HepG2 (cell line): ENCODE measurements around the gene FAM43B.

ENCODE experiments used
- ATF1 ChIP-seq: IDR thresholded peaks from 2 replicates; pipeline ENCODE4 v1.6.1; 2016; ENCODE audit warnings: mild to moderate bottlenecking, control low read depth
- KDM1A ChIP-seq: IDR thresholded peaks from 2 replicates; pipeline ENCODE4 v1.6.1; 2016; ENCODE audit warnings: missing compliant biosample characterization
- NONO ChIP-seq, 2 experiments: fragments of 450-650 bp in 1 of 2; sonication (generic) in 1 of 2; formaldehyde crosslinking in 1 of 2; IDR thresholded peaks in 1 of 2; conservative IDR thresholded peaks in 1 of 2; 2 replicates each; pipeline versions ENCODE4 v1.6.1 to v1.8.0; 2017 to 2022; ENCODE audit warnings: mild to moderate bottlenecking in 1 of 2, missing genetic modification reagents in 1 of 2, moderate library complexity in 1 of 2
- NR1H2 ChIP-seq: sonication (generic); formaldehyde crosslinking; IDR thresholded peaks from 2 replicates; pipeline ENCODE4 v1.8.1; 2022; ENCODE audit warnings: low read depth, missing genetic modification reagents, borderline replicate concordance
- PHB2 ChIP-seq: fragments of 450-650 bp; IDR thresholded peaks from 2 replicates; pipeline ENCODE4 v1.6.1; 2018; ENCODE audit not compliant: partially characterized antibody
- POLR2A ChIP-seq, 2 experiments: IDR thresholded peaks; 2 replicates each; pipeline ENCODE4 v1.6.1; 2011; ENCODE audit warnings: low read depth in 2 of 2, low read length in 2 of 2, mild to moderate bottlenecking in 1 of 2, moderate library complexity in 1 of 2; ENCODE audit not compliant: insufficient read depth in 1 of 2
- TF ChIP-seq, protein P1 (sequence below), 2 experiments: sonication (generic) in 1 of 2; formaldehyde crosslinking in 1 of 2; IDR thresholded peaks; 2 replicates each; pipeline versions ENCODE4 v1.4.0 to v1.6.1; 2016 to 2020; ENCODE audit warnings: borderline replicate concordance in 1 of 2, low read depth in 1 of 2, mild to moderate bottlenecking in 1 of 2, missing genetic modification reagents in 1 of 2
- TF ChIP-seq, protein P2 (sequence below): sonication (generic); formaldehyde crosslinking; IDR thresholded peaks from 2 replicates; pipeline ENCODE4 v1.5.1; 2020; ENCODE audit warnings: mild to moderate bottlenecking, moderate library complexity, missing genetic modification reagents

DNA sequence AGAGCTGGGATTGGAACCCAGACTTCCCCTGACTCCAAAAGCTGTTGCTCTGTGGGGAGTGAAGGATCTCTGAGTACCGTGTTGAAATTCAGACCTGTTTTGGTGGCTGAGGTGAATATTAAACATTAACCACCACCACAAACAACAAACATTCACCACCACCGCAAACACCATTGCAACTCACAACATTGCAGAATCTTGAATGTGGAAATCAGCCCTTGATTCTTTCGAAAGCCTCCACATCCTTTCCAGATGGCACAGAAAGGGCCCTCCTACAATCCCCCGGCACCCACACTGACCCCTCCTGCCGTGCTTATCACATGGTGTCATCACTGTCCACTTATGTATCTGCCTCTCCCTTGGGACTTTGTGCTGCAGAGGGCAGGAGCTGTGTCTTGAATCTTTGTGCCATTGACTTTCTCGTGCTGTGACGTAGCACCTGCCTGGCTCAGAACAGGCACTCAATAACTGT is 38.0 kb downstream of the FAM43B start:
- TF ChIP-seq PHB2 (no peak), ATF1 (CRISPR knock-in tag) (no peak), KDM1A (no peak), NR1H2 (no peak), POLR2A (IDR thresholded peaks at IDR 0.05; ENCODE audit: insufficient read depth in 1 of 2, low read depth in 2 of 2, low read length in 2 of 2) (no peak), NONO (IDR thresholded peaks at IDR 0.05) (no peak), NONO (CRISPR knock-in tag; conservative IDR thresholded peaks at IDR 0.05) (no peak)
- TF ChIP-seq, protein P1, sequence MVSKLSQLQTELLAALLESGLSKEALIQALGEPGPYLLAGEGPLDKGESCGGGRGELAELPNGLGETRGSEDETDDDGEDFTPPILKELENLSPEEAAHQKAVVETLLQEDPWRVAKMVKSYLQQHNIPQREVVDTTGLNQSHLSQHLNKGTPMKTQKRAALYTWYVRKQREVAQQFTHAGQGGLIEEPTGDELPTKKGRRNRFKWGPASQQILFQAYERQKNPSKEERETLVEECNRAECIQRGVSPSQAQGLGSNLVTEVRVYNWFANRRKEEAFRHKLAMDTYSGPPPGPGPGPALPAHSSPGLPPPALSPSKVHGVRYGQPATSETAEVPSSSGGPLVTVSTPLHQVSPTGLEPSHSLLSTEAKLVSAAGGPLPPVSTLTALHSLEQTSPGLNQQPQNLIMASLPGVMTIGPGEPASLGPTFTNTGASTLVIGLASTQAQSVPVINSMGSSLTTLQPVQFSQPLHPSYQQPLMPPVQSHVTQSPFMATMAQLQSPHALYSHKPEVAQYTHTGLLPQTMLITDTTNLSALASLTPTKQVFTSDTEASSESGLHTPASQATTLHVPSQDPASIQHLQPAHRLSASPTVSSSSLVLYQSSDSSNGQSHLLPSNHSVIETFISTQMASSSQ (IDR thresholded peaks at IDR 0.05; ENCODE audit: low read depth) = no peak
- TF ChIP-seq, protein P1 (CRISPR knock-in tag; IDR thresholded peaks at IDR 0.05; ENCODE audit: borderline replicate concordance) = no peak
- TF ChIP-seq, protein P2, sequence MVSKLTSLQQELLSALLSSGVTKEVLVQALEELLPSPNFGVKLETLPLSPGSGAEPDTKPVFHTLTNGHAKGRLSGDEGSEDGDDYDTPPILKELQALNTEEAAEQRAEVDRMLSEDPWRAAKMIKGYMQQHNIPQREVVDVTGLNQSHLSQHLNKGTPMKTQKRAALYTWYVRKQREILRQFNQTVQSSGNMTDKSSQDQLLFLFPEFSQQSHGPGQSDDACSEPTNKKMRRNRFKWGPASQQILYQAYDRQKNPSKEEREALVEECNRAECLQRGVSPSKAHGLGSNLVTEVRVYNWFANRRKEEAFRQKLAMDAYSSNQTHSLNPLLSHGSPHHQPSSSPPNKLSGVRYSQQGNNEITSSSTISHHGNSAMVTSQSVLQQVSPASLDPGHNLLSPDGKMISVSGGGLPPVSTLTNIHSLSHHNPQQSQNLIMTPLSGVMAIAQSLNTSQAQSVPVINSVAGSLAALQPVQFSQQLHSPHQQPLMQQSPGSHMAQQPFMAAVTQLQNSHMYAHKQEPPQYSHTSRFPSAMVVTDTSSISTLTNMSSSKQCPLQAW (CRISPR knock-in tag) = no peak
